ENCODE data around the gene CDIPT.

CDIPT gene

GRCh38 chr16:29810699-29811169 is 52.3 kb downstream of the CDIPT start:
- no peak for DNase-seq (ENCODE audit: low spot score)

GRCh38 chr16:29809850-29810698 is 53.0 kb downstream of the CDIPT start:
- no peak for DNase-seq (ENCODE audit: low spot score)

- no peak for DNase-seq (ENCODE audit: low spot score)
Observed at GRCh38 chr16:29809031-29809747, 53.8 kb downstream of the CDIPT start.
